HEK293 (cell line): ENCODE data around the gene DEFB112.

Experiments used
- SALL2 ChIP-seq: fragments of 450-650 bp; formaldehyde crosslinking; IDR thresholded peaks from 2 replicates; pipeline ENCODE4 v1.5.0; 2017; ENCODE audit warnings: missing biosample characterization, mild to moderate bottlenecking, missing genetic modification characterization, borderline replicate concordance
- SP7 ChIP-seq: fragments of 450-650 bp; formaldehyde crosslinking; IDR thresholded peaks from 2 replicates; pipeline ENCODE4 v1.5.1; 2016; ENCODE audit warnings: missing biosample characterization, missing genetic modification characterization
- ZBTB21 ChIP-seq: fragments of 450-650 bp; formaldehyde crosslinking; IDR thresholded peaks from 2 replicates; pipeline ENCODE4 v1.5.1; 2017; ENCODE audit warnings: missing biosample characterization, missing genetic modification characterization
- ZNF184 ChIP-seq: fragments of 450-650 bp; IDR thresholded peaks from 2 replicates; pipeline ENCODE4 v1.5.1; 2018; ENCODE audit warnings: missing biosample characterization, mild to moderate bottlenecking, missing genetic modification characterization
- ZNF544 ChIP-seq: fragments of 450-650 bp; formaldehyde crosslinking; IDR thresholded peaks from 2 replicates; pipeline ENCODE4 v1.5.0; 2017; ENCODE audit warnings: missing biosample characterization, missing genetic modification characterization
- ZNF791 ChIP-seq: fragments of 450-650 bp; formaldehyde crosslinking; IDR thresholded peaks from 2 replicates; pipeline ENCODE4 v1.5.1; 2016; ENCODE audit warnings: missing biosample characterization, missing genetic modification characterization
- ZSCAN23 ChIP-seq: fragments of 450-650 bp; formaldehyde crosslinking; IDR thresholded peaks from 2 replicates; pipeline ENCODE4 v1.5.1; 2016; ENCODE audit warnings: missing biosample characterization, missing genetic modification characterization
- TF ChIP-seq, protein P1 (sequence below): fragments of 450-650 bp; formaldehyde crosslinking; IDR thresholded peaks from 2 replicates; pipeline ENCODE4 v1.5.1; 2016; ENCODE audit warnings: missing biosample characterization, missing genetic modification characterization

DNA sequence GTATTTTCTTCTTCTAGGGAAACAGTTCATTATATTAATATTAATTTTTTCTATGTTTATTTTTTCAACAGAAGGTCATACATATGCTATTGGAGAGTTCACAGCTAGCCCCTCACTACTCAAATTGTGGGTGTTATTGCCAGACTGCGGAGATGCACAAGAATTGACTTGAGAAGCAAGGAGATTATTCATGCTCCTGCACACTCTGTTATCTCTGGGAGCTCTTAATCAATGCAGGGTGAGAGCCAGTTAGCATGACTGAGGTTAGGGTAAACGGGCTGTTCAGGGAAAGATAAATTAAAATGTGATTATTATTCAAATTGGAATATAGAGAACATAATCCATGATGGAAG lies 48.9 kb upstream of the DEFB112 start:
- TF ChIP-seq ZNF544 (tag by site-specific recombination) (no peak), ZSCAN23 (tag by site-specific recombination) (no peak), ZBTB21 (tag by site-specific recombination) (no peak), ZNF184 (no peak), SP7 (tag by site-specific recombination) (no peak), ZNF791 (tag by site-specific recombination) (no peak), SALL2 (tag by site-specific recombination) (no peak)
- TF ChIP-seq, protein P1, sequence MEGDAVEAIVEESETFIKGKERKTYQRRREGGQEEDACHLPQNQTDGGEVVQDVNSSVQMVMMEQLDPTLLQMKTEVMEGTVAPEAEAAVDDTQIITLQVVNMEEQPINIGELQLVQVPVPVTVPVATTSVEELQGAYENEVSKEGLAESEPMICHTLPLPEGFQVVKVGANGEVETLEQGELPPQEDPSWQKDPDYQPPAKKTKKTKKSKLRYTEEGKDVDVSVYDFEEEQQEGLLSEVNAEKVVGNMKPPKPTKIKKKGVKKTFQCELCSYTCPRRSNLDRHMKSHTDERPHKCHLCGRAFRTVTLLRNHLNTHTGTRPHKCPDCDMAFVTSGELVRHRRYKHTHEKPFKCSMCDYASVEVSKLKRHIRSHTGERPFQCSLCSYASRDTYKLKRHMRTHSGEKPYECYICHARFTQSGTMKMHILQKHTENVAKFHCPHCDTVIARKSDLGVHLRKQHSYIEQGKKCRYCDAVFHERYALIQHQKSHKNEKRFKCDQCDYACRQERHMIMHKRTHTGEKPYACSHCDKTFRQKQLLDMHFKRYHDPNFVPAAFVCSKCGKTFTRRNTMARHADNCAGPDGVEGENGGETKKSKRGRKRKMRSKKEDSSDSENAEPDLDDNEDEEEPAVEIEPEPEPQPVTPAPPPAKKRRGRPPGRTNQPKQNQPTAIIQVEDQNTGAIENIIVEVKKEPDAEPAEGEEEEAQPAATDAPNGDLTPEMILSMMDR (tag by site-specific recombination): no peak
